ENCODE results near the gene KIRREL3. TPM values are rescaled to one million over a fixed set of nuclear protein-coding genes. Genes with fewer than 3 reads are reported as not detected.

The KIRREL3 gene
- total RNA-seq, 1 experiment from 2014 or later: 0.06 TPM

DNA sequence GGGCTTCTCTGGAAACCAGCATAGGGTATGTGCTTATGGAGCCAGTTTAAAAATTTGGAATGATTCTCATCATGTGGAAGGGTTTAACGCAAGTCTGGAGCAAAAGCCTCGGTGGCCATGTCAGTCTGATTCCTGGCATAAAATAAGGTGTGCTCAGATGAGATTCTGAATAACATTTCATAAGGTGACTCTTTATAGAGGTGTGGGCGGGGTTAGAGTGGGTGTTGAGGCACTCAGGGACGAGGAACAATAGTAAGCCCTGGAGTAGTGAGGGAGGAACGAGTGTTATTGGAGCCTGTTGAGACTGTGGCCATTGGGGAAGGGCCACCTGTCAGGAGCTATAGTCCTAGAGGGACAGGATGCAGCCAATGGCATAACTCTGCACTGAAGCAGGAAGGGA lies 13.0 kb upstream of the KIRREL3 start:
- no peak for DNase-seq
- H3K4me1 ChIP-seq: no peaks in the 10 kb centered on the region
- H3K27me3 ChIP-seq: no peaks in the 10 kb centered on the region
- no peaks in the 10 kb centered on the region for H3K36me3 ChIP-seq
- H3K27ac ChIP-seq: no peak overlapping the region
- H3K4me3 ChIP-seq: no peak overlapping the region
- H3K9me3 ChIP-seq (replicated peaks): no peaks in the 10 kb centered on the region

- Histone ChIP-seq H3K27me3 (no peaks in the 10 kb centered on the region), H3K36me3 (no peaks in the 10 kb centered on the region), H3K4me1 (no peaks in the 10 kb centered on the region), H3K27ac (no peak overlapping the region), H3K4me3 (no peak overlapping the region), H3K9me3 (replicated peaks) (no peaks in the 10 kb centered on the region)
- DNase-seq: no peak
Observed at GRCh38 chr11:127006311-127006710, 5.7 kb upstream of the KIRREL3 start.

- no peak for DNase-seq
- no peaks in the 10 kb centered on the region for H3K9me3 ChIP-seq (replicated peaks)
- H3K4me3 ChIP-seq: no peak overlapping the region
- no peak overlapping the region for H3K27ac ChIP-seq
- no peaks in the 10 kb centered on the region for H3K36me3 ChIP-seq
- H3K4me1 ChIP-seq: no peaks in the 10 kb centered on the region
- no peaks in the 10 kb centered on the region for H3K27me3 ChIP-seq
Observed at GRCh38 chr11:127003260-127003981, 2.9 kb upstream of the KIRREL3 start.

GRCh38 chr11:127002669-127003259 lies 2.2 kb upstream of the KIRREL3 start:
- Histone ChIP-seq H3K9me3 (replicated peaks) (no peaks in the 10 kb centered on the region), H3K27me3 (no peaks in the 10 kb centered on the region), H3K4me1 (no peaks in the 10 kb centered on the region), H3K27ac (no peak overlapping the region), H3K4me3 (no peak overlapping the region), H3K36me3 (no peaks in the 10 kb centered on the region)
- no peak for DNase-seq

DNA sequence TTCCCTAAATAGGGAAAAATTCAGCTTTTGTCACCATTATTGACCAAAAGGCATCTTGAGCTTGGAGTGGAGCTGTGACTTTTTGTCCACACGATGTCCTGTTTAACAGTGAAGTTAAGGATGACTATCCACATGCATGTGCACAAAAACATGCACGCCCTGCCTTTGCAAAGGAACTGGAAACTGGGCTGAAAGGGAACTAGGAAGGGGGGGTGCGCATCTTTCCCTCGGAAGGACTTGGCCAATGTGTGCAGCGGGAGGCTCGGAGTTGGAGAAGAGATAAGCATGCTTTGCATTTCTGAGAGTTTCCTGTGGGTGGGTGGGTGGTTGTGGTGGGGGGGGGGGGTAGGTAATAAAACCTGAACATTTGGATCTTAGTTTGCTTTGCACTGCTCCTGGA lies 411 bp upstream of the KIRREL3 start:
- Histone ChIP-seq H3K4me1 (no peaks in the 10 kb centered on the region), H3K9me3 (replicated peaks) (no peaks in the 10 kb centered on the region), H3K27ac (no peak overlapping the region), H3K27me3 (no peaks in the 10 kb centered on the region), H3K4me3 (no peak overlapping the region), H3K36me3 (no peaks in the 10 kb centered on the region)
- DNase-seq: no peak

- Histone ChIP-seq H3K9me3 (replicated peaks) (no peaks in the 10 kb centered on the region), H3K4me1 (no peaks in the 10 kb centered on the region), H3K4me3 (no peak overlapping the region), H3K27ac (no peak overlapping the region), H3K36me3 (no peaks in the 10 kb centered on the region), H3K27me3 (no peaks in the 10 kb centered on the region)
- DNase-seq: no peak
Observed at GRCh38 chr11:126999366-126999765, 1.2 kb downstream of the KIRREL3 start.

DNA sequence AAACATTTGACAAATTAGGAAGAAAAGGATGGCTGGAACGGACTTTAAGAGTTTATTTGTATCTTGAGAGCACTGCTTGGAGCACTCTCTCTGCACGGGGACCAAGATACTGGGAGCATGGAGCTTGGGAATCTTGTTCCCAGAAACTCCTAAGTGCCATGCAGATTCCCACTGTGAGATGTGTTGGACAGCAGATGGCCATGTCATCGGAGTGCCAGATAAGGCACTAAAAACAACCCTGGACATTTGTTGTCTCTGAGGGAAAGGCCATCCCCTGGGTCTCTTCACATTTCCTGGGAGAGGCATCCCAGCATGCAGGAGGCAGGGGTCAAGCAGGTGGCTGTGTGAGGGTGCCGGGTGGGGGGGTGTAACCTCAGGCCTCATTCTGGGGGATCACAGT lies 2.9 kb downstream of the KIRREL3 start:
- H3K4me1 ChIP-seq: no peaks in the 10 kb centered on the region
- H3K4me3 ChIP-seq: no peak overlapping the region
- H3K36me3 ChIP-seq: no peaks in the 10 kb centered on the region
- DNase-seq: no peak
- no peak overlapping the region for H3K27ac ChIP-seq
- no peaks in the 10 kb centered on the region for H3K27me3 ChIP-seq
- H3K9me3 ChIP-seq (replicated peaks): no peaks in the 10 kb centered on the region

DNA sequence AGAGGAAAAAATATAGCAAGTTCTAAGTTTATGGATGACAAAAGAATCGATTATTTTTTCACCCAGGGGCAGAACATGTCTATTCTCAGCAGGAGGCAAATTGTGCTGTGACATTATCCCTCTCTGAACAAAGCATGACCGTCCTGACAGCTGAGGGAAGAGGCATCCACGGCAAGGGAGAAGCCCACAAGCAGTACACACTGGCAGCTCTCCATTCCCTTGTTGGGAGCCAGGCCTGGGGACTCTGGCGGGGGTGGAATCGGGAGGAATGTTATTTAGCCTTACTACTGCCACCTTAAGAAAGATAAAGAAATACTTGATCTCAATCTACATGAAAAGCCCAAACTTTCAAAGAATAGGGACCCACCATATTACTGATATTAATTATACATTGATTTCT lies 3.4 kb downstream of the KIRREL3 start:
- Histone ChIP-seq H3K4me1 (no peaks in the 10 kb centered on the region), H3K27ac (no peak overlapping the region), H3K36me3 (no peaks in the 10 kb centered on the region), H3K9me3 (replicated peaks) (no peaks in the 10 kb centered on the region), H3K27me3 (no peaks in the 10 kb centered on the region), H3K4me3 (no peak overlapping the region)
- peak; percentile 11 to 43 for DNase-seq

DNA sequence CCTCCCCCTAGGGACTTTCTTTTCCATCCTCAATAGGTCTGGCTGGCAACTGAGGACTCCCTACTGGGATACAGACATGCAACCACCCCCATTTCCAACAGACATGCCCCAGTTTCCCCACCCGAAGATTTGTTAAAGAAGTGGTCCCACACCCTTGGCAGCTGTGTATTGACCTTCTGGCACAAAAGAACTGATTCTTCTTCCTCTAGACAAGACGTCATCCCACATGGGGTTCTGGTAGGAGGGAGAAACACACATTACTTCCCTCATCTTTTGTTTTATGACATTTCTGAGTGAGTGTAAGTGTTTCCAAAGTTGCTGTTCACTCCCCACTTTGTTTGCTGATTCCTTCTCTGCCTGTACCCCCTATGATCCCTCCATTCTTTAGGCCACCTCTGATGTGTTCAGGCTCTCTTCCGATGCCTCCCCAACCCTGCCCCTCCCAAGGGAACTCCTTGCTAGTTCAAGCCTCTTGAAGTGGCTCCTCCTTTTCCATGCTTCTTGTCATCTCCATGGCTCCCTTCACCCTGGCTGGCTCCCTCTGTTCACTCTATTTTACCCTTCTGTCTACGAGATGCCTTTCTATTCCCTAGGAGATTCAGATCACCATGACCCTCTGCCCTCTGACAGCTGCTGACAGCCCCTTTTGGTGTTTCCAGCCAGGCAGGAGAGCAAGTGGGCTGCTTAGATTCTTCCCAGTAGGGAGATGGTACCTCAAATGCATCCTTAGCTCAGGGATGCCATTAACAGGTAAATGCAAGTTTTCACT lies 4.3 kb downstream of the KIRREL3 start:
- no peak for DNase-seq
- Histone ChIP-seq H3K36me3 (no peaks in the 10 kb centered on the region), H3K4me3 (no peak overlapping the region), H3K4me1 (no peaks in the 10 kb centered on the region), H3K27ac (no peak overlapping the region), H3K27me3 (no peaks in the 10 kb centered on the region), H3K9me3 (replicated peaks) (no peaks in the 10 kb centered on the region)

- Histone ChIP-seq H3K36me3 (no peaks in the 10 kb centered on the region), H3K9me3 (replicated peaks) (no peaks in the 10 kb centered on the region), H3K4me1 (no peaks in the 10 kb centered on the region), H3K27me3 (no peaks in the 10 kb centered on the region), H3K27ac (no peak overlapping the region), H3K4me3 (no peak overlapping the region)
- DNase-seq: no peak
Observed at GRCh38 chr11:126993599-126993998, 7.0 kb downstream of the KIRREL3 start.

DNA sequence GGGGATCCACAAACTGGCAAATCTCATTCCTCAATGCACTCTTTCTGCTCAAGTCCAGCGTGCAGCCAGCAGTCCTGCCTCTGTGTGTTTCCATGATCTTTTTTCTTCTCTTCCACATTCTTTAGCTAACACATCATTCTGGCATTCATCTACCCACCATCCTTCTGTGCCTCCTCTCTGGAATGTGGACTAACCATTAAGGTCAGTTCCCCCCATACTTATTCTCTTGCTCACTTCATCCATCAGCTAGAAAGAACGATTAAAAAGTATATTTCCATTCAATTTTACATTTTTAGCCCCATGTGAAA lies 7.8 kb downstream of the KIRREL3 start:
- no peaks in the 10 kb centered on the region for H3K4me1 ChIP-seq
- no peak for DNase-seq
- no peak overlapping the region for H3K4me3 ChIP-seq

DNA sequence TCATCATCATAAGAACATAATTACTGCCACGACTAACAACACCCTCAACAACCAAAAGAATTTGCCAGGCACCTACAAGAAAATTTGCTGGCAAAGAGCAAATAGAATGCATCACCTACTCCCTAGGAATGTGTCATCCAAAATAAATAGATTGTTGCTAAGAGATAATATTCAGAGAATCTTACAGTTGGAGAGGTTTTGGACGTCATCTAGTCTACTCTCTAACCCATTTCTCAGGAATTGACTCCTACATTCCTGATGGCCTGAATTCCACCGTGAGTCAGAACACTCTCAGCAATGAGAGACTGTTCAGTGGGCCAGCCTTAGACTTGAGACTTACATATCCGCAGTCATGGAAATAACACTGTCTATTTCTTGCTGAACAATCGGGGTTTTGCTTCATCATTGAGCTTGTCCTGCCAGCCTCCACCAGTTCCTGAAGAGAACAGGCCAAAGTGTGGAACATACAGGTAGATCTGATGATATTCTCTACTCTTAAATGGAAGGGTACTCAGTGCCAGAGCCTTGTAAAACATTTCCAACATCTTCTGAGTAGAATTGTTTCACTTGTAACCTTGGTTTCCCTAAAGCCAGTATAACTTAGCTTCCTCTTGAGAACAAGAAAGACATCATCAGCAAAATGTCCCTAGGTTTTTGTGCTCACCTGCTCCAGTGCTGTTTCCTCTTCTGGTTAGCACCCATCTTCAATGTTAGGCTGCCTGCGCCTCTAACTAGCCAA lies 8.3 kb downstream of the KIRREL3 start:
- no peaks in the 10 kb centered on the region for H3K9me3 ChIP-seq (replicated peaks)
- DNase-seq: no peak
- no peak overlapping the region for H3K27ac ChIP-seq
- no peaks in the 10 kb centered on the region for H3K36me3 ChIP-seq
- H3K4me3 ChIP-seq: no peak overlapping the region
- H3K27me3 ChIP-seq: no peaks in the 10 kb centered on the region
- no peaks in the 10 kb centered on the region for H3K4me1 ChIP-seq

More for the DNA sequence above, 7.8 kb downstream of the KIRREL3 start:
- Histone ChIP-seq H3K36me3 (no peaks in the 10 kb centered on the region), H3K27ac (no peak overlapping the region), H3K9me3 (replicated peaks) (no peaks in the 10 kb centered on the region), H3K27me3 (no peaks in the 10 kb centered on the region)

GRCh38 chr11:126991596-126991995 lies 9.0 kb downstream of the KIRREL3 start:
- no peak overlapping the region for H3K27ac ChIP-seq
- H3K4me1 ChIP-seq: no peaks in the 10 kb centered on the region
- no peak overlapping the region for H3K4me3 ChIP-seq
- DNase-seq: no peak
- H3K27me3 ChIP-seq: no peaks in the 10 kb centered on the region
- H3K9me3 ChIP-seq (replicated peaks): no peaks in the 10 kb centered on the region
- no peaks in the 10 kb centered on the region for H3K36me3 ChIP-seq

DNA sequence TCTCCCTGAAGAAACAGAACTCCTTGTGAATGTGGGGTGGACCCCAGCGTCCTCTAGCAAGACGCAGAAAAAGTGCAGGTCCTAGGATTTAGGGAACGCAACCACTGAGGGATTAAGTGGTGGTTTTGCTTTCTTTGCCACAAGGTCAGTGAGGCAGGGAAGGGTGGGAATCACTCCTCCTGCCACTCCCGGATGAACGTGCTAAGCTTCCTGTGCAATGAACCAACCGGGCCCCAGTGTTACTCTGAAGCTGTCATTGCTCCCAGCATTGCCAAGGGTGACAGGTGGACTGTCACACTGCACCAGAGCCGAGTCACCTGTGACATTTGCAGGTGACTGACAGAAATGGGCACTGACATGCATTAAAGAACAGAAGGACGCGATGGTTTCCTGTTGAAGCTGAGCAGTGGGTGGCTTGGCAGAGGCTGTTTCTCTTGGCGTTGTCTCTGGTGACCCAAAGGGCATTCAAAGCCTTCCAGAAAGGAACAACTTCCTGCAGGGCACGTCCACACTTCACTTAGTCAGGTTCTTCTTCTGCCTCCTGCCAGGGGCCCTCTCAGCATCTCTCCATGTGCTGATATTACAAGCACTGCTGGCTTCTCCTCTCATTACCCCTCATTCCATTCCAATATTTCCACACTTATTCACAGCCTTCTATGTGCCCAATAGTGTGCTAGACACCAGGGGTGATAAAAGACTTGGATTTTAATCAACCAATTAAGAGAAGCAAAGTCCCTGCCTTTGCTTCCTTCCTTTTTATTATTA lies 9.7 kb downstream of the KIRREL3 start:
- no peaks in the 10 kb centered on the region for H3K36me3 ChIP-seq
- H3K27me3 ChIP-seq: no peaks in the 10 kb centered on the region
- peak in 1 of 2 experiments; percentile 9 for DNase-seq
- H3K4me3 ChIP-seq: no peak overlapping the region
- no peak overlapping the region for H3K27ac ChIP-seq
- H3K9me3 ChIP-seq (replicated peaks): no peaks in the 10 kb centered on the region
- H3K4me1 ChIP-seq: no peaks in the 10 kb centered on the region
